Measurements from ENCODE around the gene CNTNAP3B.
"Not testable (repeated sequence)": the region's sequence is repeated elsewhere in the genome, so short reads cannot be mapped to it uniquely, and the experiment has no call there.

The CNTNAP3B gene

DNA sequence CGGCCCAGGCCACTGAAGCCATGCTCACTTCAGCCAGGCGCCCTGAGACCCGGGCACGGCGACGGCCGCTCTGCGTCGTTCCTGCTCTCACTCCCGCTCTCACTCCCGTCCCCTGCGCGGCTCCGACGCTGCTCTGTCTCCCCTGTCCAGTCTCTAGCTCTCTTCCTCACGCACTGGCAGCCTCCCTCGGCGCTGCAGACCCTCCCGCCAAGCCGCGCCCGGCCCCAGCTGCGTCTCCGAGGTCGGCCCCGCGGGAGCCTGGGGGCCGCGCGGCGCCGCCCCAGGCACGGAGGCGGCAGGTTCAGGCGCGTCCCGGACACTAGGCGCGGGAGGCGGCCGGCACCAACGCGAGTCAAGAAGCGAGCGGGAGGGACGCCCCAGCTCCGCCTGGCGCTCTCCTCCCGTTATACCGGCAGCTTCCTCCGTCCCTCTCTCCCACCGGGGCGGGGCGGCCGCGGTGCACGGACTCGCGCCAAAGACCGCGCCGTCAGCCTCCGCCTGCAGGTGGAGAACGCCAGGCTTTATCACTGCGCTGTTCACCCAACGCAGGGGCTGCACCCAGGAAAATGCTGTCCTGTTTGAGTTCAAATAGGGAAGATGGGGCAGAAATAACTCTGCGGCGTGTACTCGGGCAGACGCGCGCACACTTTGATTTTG lies at the start of gene CNTNAP3B:
Gene CNTNAP3B, minus strand, starts transcription at position 354 of the 657 bp plus-strand sequence. Its CDS starts 332 bp downstream, at position 22.
- H3K9ac ChIP-seq (ENCODE audit: low read length); H3K9me3 ChIP-seq (ENCODE audit: low read length); H3F3A ChIP-seq (ENCODE audit: insufficient read depth, low read length); H3K9me2 ChIP-seq (ENCODE audit: low read depth, low read length); H3K27ac ChIP-seq (ENCODE audit: low read depth, low read length, poor library complexity, severe bottlenecking); H2AFZ ChIP-seq (ENCODE audit: low read length); H3K27me3 ChIP-seq (ENCODE audit: insufficient read depth, low read length); H3K4me2 ChIP-seq (ENCODE audit: low read length); H4K20me1 ChIP-seq (ENCODE audit: insufficient read depth, low read length); H3K4me3 ChIP-seq (ENCODE audit: low read depth, low read length, poor library complexity, severe bottlenecking); H3K36me3 ChIP-seq (ENCODE audit: insufficient read depth, low read length); H3K4me1 ChIP-seq (ENCODE audit: insufficient read depth, low read length, severe bottlenecking); H3K79me2 ChIP-seq (ENCODE audit: insufficient read depth, low read length): not testable (repeated sequence)

DNA sequence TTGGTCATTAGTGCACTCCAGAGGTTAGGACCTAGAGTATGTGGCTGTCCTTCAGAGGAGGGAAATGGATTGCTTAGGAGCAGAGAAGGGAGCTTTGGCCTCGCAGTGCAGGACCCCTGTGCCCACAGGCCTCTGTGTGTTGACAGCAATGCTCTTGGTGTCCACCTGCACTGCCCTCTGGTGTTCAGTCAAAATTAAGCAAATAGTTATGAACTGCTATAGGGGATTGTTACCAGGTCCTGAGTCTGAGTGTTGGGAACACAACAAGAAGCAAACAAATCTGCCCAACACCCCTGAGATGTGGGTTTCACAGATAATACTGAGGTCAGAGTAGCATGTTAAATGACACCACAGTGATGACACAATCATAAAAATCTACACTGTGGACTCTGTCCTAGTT lies 31.1 kb upstream of the CNTNAP3B start:
- H2AFZ ChIP-seq (ENCODE audit: low read length); H3K9ac ChIP-seq (ENCODE audit: low read length); H3K4me1 ChIP-seq (ENCODE audit: insufficient read depth, low read length, severe bottlenecking); H3K27me3 ChIP-seq (ENCODE audit: insufficient read depth, low read length); H3K27ac ChIP-seq (ENCODE audit: low read depth, low read length, poor library complexity, severe bottlenecking); H3K9me2 ChIP-seq (ENCODE audit: low read depth, low read length); H3F3A ChIP-seq (ENCODE audit: insufficient read depth, low read length); H3K4me3 ChIP-seq (ENCODE audit: low read depth, low read length, poor library complexity, severe bottlenecking); H3K4me2 ChIP-seq (ENCODE audit: low read length); H4K20me1 ChIP-seq (ENCODE audit: insufficient read depth, low read length); H3K36me3 ChIP-seq (ENCODE audit: insufficient read depth, low read length); H3K79me2 ChIP-seq (ENCODE audit: insufficient read depth, low read length); H3K9me3 ChIP-seq (ENCODE audit: low read length): not testable (repeated sequence)

DNA sequence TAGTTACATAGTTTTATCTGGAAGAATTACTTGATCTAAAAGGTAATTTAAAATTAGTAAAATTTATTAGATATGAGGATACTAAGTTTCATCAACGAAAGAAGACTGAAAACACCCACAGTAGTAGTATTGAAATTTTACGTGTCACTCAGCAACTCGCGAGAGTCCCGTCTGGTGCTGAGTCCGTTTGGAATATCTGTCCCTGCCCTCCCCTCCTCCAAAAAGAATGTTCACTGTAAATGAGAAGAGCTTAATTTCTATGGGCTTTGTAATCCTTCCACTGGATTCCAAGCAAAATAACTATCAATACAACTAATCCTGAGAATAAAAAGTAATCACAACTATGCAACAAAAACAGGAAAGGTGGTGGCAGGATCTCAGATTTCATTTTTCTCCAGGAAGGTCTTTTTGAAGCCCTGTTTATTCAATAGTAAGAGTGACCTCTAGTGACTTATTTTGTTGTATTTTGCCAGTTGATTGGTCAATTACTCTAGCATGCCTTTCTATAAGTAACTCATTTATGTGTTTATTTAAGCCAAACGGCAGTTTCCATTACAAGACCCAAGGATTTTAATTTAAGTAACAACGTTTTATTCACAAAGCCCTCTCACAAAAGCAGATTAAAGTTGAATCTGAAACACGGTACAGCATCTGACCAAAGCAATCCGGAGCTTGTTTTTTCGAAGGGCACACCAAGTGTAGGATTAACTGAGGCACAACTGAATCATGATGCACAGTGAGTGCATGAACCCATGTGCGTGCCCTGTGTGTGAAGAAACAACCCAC lies 2.0 kb downstream of the CNTNAP3B start:
- not testable (repeated sequence) for H3K36me3 ChIP-seq (ENCODE audit: insufficient read depth, low read length); H2AFZ ChIP-seq (ENCODE audit: low read length); H3K9ac ChIP-seq (ENCODE audit: low read length); H3F3A ChIP-seq (ENCODE audit: insufficient read depth, low read length); H3K9me3 ChIP-seq (ENCODE audit: low read length); H3K27me3 ChIP-seq (ENCODE audit: insufficient read depth, low read length); H3K9me2 ChIP-seq (ENCODE audit: low read depth, low read length); H4K20me1 ChIP-seq (ENCODE audit: insufficient read depth, low read length); H3K4me3 ChIP-seq (ENCODE audit: low read depth, low read length, poor library complexity, severe bottlenecking); H3K27ac ChIP-seq (ENCODE audit: low read depth, low read length, poor library complexity, severe bottlenecking); H3K4me2 ChIP-seq (ENCODE audit: low read length); H3K4me1 ChIP-seq (ENCODE audit: insufficient read depth, low read length, severe bottlenecking); H3K79me2 ChIP-seq (ENCODE audit: insufficient read depth, low read length)

- not testable (repeated sequence) for H3K4me3 ChIP-seq (ENCODE audit: low read depth, low read length, poor library complexity, severe bottlenecking)
Measured at GRCh38 chr9:42121007-42121406, 8.2 kb downstream of the CNTNAP3B start.

DNA sequence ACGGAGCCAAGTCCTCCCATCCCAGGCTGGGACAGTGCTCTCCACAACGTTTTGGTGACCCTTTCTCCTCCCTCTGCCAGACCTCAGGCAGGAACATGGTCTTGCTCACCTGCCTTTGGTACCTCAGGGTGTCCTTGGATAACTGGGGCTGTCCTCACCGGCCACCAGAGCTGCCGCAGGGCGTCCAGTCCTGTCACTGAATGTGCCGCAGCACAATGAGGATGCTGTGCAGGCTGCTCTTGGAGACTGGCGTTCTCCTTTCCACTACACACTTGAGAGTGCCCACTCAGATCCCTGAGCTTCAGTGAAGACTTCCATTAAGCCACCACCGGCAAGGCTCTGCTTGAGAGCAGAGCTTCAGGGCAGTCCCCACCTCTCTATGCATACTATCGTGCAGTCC lies 33.3 kb downstream of the CNTNAP3B start:
- H3K9me2 ChIP-seq (ENCODE audit: low read depth, low read length); H3K4me2 ChIP-seq (ENCODE audit: low read length); H3K4me3 ChIP-seq (ENCODE audit: low read depth, low read length, poor library complexity, severe bottlenecking); H3K9ac ChIP-seq (ENCODE audit: low read length); H3K27me3 ChIP-seq (ENCODE audit: insufficient read depth, low read length); H3F3A ChIP-seq (ENCODE audit: insufficient read depth, low read length); H3K4me1 ChIP-seq (ENCODE audit: insufficient read depth, low read length, severe bottlenecking); H3K9me3 ChIP-seq (ENCODE audit: low read length); H4K20me1 ChIP-seq (ENCODE audit: insufficient read depth, low read length); H3K36me3 ChIP-seq (ENCODE audit: insufficient read depth, low read length); H3K27ac ChIP-seq (ENCODE audit: low read depth, low read length, poor library complexity, severe bottlenecking); H3K79me2 ChIP-seq (ENCODE audit: insufficient read depth, low read length); H2AFZ ChIP-seq (ENCODE audit: low read length): not testable (repeated sequence)

More at GRCh38 chr9:42121007-42121406, 8.2 kb downstream of the CNTNAP3B start:
- H3K9me2 ChIP-seq (ENCODE audit: low read depth, low read length); H3K27me3 ChIP-seq (ENCODE audit: insufficient read depth, low read length); H3K36me3 ChIP-seq (ENCODE audit: insufficient read depth, low read length); H3K79me2 ChIP-seq (ENCODE audit: insufficient read depth, low read length); H4K20me1 ChIP-seq (ENCODE audit: insufficient read depth, low read length); H3K9me3 ChIP-seq (ENCODE audit: low read length); H3K9ac ChIP-seq (ENCODE audit: low read length); H2AFZ ChIP-seq (ENCODE audit: low read length); H3K4me1 ChIP-seq (ENCODE audit: insufficient read depth, low read length, severe bottlenecking); H3K27ac ChIP-seq (ENCODE audit: low read depth, low read length, poor library complexity, severe bottlenecking); H3F3A ChIP-seq (ENCODE audit: insufficient read depth, low read length); H3K4me2 ChIP-seq (ENCODE audit: low read length): not testable (repeated sequence)

- H3K9me3 ChIP-seq (ENCODE audit: low read length); H3K79me2 ChIP-seq (ENCODE audit: insufficient read depth, low read length); H3F3A ChIP-seq (ENCODE audit: insufficient read depth, low read length); H3K4me3 ChIP-seq (ENCODE audit: low read depth, low read length, poor library complexity, severe bottlenecking); H2AFZ ChIP-seq (ENCODE audit: low read length); H3K27me3 ChIP-seq (ENCODE audit: insufficient read depth, low read length); H4K20me1 ChIP-seq (ENCODE audit: insufficient read depth, low read length); H3K27ac ChIP-seq (ENCODE audit: low read depth, low read length, poor library complexity, severe bottlenecking); H3K4me1 ChIP-seq (ENCODE audit: insufficient read depth, low read length, severe bottlenecking); H3K9me2 ChIP-seq (ENCODE audit: low read depth, low read length); H3K4me2 ChIP-seq (ENCODE audit: low read length); H3K9ac ChIP-seq (ENCODE audit: low read length); H3K36me3 ChIP-seq (ENCODE audit: insufficient read depth, low read length): not testable (repeated sequence)
Measured at GRCh38 chr9:42084559-42084952, 44.7 kb downstream of the CNTNAP3B start.

DNA sequence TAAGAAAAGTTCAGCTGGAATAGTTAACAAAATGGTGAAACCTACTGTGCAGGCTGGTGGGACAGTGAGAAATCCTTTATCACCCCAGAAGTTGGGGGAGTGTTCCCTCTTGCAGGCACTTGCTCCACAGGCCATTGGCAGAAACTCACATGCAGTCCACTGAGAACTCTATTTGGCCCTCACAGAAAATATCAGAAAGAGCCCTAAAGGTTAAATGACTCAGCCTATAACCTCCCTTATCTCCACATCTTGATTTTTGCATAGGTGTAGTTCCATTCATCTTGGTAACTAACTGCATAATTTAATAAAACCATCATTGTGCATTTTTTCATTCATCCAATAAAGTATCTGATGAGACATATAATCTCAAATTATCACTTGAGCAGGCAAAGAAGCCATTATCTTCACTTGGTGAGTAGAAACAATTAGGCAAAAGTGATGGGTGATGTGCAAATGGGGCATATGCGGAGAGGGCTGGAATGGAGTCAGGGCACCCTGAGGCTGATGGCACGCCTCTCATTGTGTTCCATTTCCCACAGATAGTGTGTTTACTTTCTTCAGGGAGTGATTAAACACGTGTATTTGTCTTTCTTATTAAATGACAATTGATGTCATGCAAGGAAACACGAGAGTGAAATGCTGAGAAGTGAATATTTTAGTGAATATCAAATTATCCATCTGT lies 45.2 kb downstream of the CNTNAP3B start:
- not testable (repeated sequence) for H3F3A ChIP-seq (ENCODE audit: insufficient read depth, low read length); H3K27ac ChIP-seq (ENCODE audit: low read depth, low read length, poor library complexity, severe bottlenecking); H3K9ac ChIP-seq (ENCODE audit: low read length); H3K4me2 ChIP-seq (ENCODE audit: low read length); H3K4me1 ChIP-seq (ENCODE audit: insufficient read depth, low read length, severe bottlenecking); H3K79me2 ChIP-seq (ENCODE audit: insufficient read depth, low read length); H4K20me1 ChIP-seq (ENCODE audit: insufficient read depth, low read length); H3K9me2 ChIP-seq (ENCODE audit: low read depth, low read length); H3K27me3 ChIP-seq (ENCODE audit: insufficient read depth, low read length); H3K36me3 ChIP-seq (ENCODE audit: insufficient read depth, low read length); H2AFZ ChIP-seq (ENCODE audit: low read length); H3K4me3 ChIP-seq (ENCODE audit: low read depth, low read length, poor library complexity, severe bottlenecking); H3K9me3 ChIP-seq (ENCODE audit: low read length)
